Stimulated activated CD8-positive, alpha-beta memory T cell treated with anti-CD3 and anti-CD28 coated beads, Interleukin-4, amount 100 ng/mL, for 48 hours (primary cell): Measurements from ENCODE around the gene OSBPL9.
"Not testable (repeated sequence)": the region's sequence is repeated elsewhere in the genome, so short reads cannot be mapped to it uniquely, and the experiment has no call there.

Source experiments
- DNase-seq: peaks from one replicate; pipeline ENCODE4 v3.0.0-alpha.2; 2020

The OSBPL9 gene

DNA sequence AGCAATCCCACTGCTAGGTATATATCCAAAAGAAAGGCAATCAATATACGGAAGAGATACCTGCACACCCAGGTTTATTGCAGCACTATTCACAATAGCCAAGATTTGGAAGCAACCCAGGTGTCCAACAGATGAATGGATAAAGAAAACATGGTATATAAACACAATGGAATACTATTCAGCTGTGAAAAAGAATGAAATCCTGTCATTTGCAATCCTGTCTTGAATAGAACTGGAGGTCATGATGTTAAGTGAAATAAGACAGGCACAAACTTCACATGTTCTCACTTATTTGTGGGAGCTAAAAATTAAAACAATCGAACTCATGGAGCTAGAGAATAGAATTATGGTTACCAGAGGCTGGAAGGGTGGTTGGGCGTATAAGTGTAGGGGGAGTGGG lies 101.0 kb downstream of the OSBPL9 start:
- no peak for DNase-seq

DNA sequence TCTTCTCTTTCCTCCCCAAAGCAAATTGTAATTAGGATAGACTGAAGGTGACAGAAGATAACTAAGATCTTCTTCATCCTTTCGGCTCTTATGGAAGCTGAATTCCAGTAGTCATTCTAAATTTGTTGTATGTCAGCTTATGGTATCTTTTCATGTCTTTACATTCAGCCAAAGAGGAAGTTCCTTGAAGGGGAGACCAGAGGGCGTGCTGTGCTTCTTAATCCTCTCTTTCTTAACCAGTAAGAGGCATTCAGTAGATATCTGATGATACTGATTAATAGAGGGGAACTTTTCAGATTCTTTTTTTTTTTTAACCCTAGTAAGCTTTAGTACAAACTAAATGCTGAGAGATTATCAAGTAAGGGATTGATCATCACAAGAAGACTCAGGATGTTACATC lies 102.3 kb downstream of the OSBPL9 start:
- no peak for DNase-seq

DNA sequence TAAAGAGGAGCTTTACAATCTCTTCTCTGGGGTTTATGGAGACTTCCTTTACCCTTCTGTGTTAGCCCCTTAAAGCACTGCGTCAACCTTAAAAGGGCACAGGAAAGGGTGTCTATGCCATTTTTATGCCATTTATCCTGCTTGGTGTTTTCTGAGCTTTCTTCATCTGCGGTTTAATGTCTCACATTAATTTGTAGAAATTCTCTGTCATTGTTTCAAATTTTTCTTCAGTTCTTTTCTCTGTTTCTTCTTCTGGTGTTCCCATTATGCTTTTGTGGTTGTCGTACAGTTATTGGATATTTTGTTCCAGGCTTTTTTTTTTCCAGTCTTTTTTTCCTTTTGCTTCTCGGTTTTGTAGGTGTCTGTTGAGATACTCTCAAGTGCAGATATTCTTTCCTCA lies 107.9 kb downstream of the OSBPL9 start:
- no peak for DNase-seq

- no peak for DNase-seq
Measured at GRCh38 chr1:51726051-51726450, 109.2 kb downstream of the OSBPL9 start.

DNA sequence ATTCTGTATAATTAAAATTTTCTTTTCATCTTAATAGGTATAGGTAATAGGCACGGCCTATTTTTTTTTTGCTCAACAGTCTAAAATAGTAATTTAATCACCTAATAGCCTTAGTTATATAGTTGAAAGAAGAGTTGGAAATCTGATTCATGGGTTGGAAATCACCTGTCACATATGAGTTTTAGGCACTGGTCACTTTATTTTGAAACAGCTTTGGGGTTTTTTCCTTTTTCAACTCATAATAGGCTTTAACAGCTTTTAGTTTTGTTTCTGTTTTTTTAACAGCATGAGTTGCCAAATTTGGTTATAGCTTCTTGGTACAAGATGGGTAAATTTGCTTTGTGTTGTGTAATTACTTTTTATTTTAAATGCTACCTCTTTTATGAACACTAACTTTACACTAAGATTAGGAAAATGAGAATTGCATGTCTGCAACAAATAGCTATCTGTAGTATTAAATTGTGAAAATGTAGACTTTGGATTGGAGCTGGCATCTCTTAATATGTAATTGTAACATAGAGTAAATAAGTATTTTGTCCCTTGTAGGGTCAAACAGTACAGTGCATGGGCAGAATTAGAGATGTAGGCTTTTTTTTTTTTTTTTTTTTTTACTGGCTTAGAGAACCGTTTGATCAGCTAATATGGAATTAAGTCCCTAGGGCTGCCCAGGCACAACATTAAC lies 109.8 kb downstream of the OSBPL9 start:
- no peak for DNase-seq

DNA sequence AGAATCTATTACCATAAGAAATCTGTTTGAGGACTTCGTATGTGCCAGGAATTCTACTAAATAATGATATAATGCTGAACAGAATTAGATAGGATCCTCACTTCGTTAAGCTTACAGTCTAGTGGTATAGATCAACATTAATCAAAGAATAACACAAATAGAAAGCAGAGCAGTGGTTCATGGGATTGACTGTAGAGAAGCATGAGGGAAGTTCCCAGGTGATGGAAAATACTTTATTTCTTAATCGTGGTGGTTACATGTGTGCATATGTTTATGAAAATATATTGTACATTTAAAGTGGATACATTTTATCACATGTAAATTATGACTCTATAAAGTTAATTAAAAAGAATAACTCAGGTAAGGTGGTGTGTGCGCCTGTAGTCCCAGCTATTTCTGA lies 110.5 kb downstream of the OSBPL9 start:
- no peak for DNase-seq

GRCh38 chr1:51728611-51729155 lies 111.8 kb downstream of the OSBPL9 start:
- DNase-seq: no peak

GRCh38 chr1:51729156-51729823 lies 112.4 kb downstream of the OSBPL9 start:
- DNase-seq: peak; percentile 95

DNA sequence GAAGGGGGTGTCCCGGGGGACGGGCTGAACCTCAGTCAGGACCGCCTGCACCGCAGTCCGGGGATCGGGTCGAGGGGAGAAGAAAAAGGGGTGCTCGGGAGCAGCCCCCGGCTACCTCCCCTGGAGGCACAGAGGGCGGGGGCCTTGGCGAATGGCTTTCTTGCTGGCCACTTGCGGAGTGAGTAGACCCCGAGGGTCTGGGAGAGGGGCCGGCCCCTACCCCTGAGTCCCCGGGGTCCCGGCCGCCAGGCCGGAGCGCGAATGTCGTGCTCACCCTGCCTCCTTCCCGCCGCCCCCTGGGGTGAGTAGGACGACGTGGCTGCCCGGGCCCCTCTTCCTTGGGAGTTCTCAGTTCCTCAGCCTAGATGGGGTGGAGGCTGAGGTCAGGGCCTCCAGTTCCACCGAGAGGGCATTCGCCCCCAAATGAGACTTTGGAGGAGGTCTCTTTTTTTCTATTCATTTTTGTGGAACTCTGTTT lies 113.0 kb downstream of the OSBPL9 start:
- no peak for DNase-seq

DNA sequence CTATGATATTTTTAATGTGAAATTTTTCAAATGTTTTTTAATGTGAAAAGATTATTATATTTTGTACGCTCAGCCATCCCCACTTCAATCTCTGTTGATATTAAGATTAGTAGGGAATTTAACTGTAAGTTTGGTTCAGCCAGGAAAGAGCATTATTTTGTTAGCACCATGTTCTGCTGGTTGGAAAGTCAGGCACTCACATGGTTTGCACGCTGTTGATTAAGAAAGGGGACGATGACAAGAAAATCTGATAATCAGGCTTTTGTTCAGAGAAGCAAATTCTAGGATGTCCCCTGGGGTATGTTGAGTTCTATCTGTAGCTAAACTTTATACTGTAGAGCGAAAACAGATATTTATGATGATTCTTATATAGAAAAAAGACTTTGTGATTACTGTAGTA lies 115.1 kb downstream of the OSBPL9 start:
- DNase-seq: no peak

DNA sequence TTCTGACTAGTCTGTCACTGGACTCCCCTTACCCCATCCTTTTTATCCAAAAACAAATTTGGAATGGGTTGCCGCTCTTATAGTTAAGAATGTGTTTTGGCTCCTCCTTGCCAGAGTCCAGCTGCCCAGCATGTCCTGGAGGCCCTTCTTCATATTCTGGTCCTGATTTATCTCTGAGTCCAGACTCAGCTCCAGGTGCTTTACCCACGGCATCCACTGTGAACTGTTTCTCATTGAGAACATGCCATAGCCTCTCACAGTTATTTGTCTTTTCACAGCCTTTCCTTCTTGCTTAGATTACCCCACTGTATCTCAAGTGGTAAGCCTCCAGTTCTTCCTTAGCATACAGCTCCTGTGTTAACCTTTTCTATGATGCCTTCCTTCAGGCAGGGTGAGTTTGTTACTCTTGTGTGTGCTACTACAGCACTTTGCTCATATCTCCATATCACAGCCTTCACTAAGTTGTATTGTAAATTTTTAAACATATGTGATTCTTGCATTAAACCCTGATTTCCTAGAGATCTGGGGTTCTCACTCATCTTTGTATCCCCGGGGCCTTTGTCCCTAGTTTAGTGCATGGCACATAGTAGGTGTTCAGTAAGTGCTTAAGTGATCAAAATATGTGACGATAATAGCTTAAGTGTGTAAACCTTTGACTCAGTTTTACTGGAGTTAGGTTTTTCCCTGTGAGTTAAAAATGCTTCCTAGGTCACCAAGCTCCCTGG lies 116.0 kb downstream of the OSBPL9 start:
- no peak for DNase-seq

DNA sequence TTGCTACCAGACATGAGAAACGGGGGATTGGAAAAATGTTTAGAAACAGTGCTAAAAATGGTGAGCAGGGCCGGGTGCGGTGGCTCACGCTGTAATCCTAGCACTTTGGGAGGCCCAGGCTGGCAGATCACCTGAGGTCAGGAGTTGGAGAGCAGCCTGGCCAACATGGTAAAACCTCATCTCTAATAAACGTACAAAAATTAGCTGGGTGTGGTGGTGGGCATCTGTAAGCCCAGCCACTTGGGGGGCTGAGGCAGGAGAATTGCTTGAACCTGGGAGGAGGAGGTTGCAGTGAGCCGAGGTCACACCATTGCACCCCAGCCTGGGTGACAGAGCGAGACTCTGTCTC lies 116.5 kb downstream of the OSBPL9 start:
- not testable (repeated sequence) for DNase-seq

DNA sequence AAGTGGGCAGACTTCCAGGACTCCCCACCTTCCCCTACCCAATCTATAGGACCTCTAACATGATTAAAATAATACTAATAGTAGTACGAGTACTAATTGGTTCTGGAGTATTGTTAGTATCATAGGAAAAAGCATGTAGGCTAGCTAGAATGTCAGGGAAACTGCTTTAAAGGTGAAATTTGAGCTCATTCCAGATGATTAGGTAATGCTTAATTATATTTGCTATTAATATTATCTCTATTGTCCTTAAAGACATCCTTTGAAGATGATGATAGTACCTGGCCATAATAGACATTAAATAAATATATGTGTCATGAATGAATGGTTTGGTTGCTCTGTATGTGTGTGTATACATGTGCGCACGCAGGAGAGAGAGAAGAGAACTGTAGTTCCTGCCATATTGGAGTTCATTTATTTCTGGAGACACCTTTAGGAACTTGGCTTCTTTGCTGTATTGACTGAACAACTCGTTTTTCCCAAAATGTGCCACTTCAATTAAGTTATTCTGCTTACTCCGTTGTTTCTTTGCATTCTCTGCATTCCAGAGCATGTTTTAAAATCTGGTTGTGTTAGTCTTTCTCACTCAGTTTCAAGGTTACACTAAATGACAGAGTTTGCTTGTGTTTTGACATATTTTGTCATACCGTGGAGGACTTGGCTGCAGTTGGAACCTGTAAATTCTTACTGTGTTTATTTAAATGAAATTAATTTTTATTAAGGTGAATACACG lies 117.1 kb downstream of the OSBPL9 start:
- no peak for DNase-seq

DNA sequence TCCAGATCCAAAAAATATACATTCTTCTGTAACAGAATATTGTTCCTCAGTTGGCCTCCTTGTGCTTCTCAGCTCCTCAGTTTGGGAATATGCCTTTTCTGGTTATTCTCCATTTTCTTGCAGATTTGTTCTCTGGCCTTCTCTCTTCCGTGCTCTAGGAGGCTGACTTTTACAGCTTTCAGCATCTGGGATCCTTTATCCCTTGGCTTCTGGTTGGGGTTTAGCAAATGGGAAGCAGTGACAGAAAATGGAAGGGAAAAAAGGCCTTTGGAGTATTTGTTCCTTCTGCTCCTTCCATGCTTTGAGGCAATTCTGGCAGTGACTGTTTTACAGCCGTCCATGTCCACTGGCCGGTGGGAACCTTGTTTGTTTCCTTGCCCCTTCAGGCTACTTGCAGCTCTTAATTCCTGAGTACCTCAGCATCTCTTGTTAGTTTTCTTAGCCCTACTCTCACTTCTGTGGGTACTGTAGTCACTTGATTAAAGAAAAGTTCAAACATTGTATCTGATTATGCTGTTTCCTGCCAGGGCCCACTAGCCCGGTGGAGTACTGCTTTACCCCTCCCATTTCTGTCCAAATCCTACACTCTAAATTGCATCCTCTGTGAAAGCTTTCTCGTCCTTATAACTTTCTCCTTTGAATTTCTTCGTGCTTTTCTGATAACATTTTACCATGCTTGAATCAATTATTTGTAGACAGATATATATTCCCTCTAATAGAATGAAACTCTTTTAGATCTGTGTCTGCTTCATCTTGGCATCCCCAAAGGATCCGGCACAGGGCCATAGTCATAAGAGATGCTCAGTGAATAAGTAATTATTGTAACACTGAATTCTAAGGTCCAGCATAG lies 118.2 kb downstream of the OSBPL9 start:
- no peak for DNase-seq

- no peak for DNase-seq
Measured at GRCh38 chr1:51735746-51736254, 118.9 kb downstream of the OSBPL9 start.

DNA sequence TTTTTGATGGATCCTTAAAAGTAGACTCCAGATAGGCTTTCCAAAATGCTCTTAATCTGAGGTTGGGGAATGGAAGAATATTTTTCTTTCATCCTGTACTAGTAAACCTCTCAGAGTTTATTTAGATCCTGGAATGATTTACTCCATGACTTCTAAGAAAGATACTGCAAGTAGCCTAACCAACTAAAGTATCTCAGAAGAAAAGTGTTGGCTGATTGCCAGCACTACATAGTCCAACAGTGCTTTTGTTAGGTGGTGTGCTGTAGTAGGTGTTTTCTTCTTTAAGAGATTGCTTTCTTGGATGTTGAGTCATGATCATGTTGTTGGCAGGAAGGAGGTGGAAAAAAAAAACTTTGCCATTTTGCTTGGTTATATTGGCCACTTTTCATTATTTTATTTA lies 119.8 kb downstream of the OSBPL9 start:
- DNase-seq: no peak

DNA sequence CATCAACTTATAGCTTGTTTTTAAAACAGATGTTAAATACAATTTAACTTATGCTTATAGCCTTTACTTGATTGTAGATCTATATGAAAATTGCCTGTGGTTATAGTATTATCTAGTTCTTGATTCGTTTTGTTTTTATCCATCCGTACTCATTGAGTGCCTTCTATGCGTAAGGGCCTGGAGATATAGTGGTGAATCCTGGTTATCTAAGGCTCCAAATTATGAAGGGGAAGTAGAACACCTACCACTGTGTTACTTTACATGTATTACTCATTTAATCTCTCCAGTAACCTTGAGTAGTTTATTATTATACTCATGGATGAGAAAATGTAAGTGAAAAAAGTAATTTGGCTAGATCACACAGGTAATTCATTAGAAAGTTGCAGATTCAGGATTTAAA lies 121.8 kb downstream of the OSBPL9 start:
- DNase-seq: no peak

GRCh38 chr1:51740652-51741051 lies 123.8 kb downstream of the OSBPL9 start:
- no peak for DNase-seq

DNA sequence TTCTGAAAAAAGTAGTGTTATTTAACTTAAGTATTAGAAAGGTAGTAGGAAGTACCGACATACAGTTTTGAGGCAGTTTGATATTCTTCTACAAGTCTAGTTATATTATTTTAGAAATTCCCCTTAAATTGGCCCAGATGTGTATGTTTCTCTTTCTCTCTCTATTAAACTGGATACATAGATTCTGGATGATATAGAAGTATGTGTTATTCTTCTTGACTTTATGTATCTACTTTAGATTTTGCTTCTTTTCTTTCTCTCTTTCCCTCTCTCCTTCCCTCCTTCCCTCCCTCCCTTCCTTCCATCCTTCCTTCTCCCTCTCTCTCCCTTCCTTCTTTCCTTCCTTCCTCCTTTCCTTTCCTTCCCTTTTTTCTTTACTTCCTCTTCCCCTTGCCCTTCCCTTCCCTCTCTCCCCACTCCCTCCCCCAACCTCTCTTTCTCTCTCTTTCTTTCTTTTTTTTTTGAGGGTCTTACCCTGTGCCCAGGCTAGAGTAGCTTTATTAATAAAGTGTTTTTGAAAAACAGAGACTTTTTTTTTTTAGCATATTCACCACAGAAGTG lies 124.3 kb downstream of the OSBPL9 start:
- no peak for DNase-seq

GRCh38 chr1:51744506-51745303 lies 127.8 kb downstream of the OSBPL9 start:
- DNase-seq: no peak

GRCh38 chr1:51745304-51745570 lies 128.3 kb downstream of the OSBPL9 start:
- DNase-seq: no peak
